Measurements from ENCODE around the gene HELQ. TPM values are rescaled to one million over a fixed set of nuclear protein-coding genes. Genes with fewer than 3 reads are reported as not detected.

Gene HELQ
- total RNA-seq, 4 donors from 2014 or later: 2.6 to 19.1 (median 7.4) TPM

- no peak for DNase-seq
- no peak overlapping the region for H3K4me3 ChIP-seq
- no peak overlapping the region for H3K27ac ChIP-seq
- TF ChIP-seq EP300 (IDR thresholded peaks at IDR 0.05; ENCODE audit: low read depth) (no peak), POLR2AphosphoS5 (IDR thresholded peaks at IDR 0.05) (no peak), CTCF (IDR thresholded peaks at IDR 0.05) (no peak), POLR2A (IDR thresholded peaks at IDR 0.05) (no peak)
- peaks cover 0 to 55% (median 26%) of the 10 kb centered on the region in 4 donors for H3K36me3 ChIP-seq
- intact Hi-C loops (cut with DNase I; ENCODE audit: low total_unique reads): no loop called here
- H3K4me1 ChIP-seq: no peaks in the 10 kb centered on the region
- in situ Hi-C loops (cut with MboI; ENCODE audit: low pct_ligation_motif_present in 1 of 4, low pct_unique_long_range_greater_than_20kb in 1 of 4, low sequenced_read_pairs in 3 of 4): no loop called here
- no peaks in the 10 kb centered on the region for H3K9me3 ChIP-seq
- no peaks in the 10 kb centered on the region for H3K27me3 ChIP-seq
Measured at GRCh38 chr4:83418211-83418610, 37.4 kb downstream of the HELQ start.

GRCh38 chr4:83417566-83417965 lies 38.1 kb downstream of the HELQ start:
- no peaks in the 10 kb centered on the region for H3K9me3 ChIP-seq
- no peak for TF ChIP-seq CTCF (IDR thresholded peaks at IDR 0.05)
- no peak for TF ChIP-seq POLR2AphosphoS5 (IDR thresholded peaks at IDR 0.05)
- TF ChIP-seq EP300 (IDR thresholded peaks at IDR 0.05; ENCODE audit: low read depth): no peak
- no peak for TF ChIP-seq POLR2A (IDR thresholded peaks at IDR 0.05)
- H3K4me1 ChIP-seq: no peaks in the 10 kb centered on the region
- in situ Hi-C loops (cut with MboI; ENCODE audit: low pct_ligation_motif_present in 1 of 4, low pct_unique_long_range_greater_than_20kb in 1 of 4, low sequenced_read_pairs in 3 of 4): no loop called here
- no peaks in the 10 kb centered on the region for H3K27me3 ChIP-seq
- intact Hi-C loops (cut with DNase I; ENCODE audit: low total_unique reads): no loop called here
- DNase-seq: no peak
- H3K27ac ChIP-seq: no peak overlapping the region
- H3K36me3 ChIP-seq: peaks cover 0 to 48% (median 23%) of the 10 kb centered on the region in 4 donors
- no peak overlapping the region for H3K4me3 ChIP-seq
- WGBS, 2 donors (ENCODE audit: low coverage in 1 of 2): 91 to 95% methylated on average over 4 of the region's 4 CpGs

- H3K27ac ChIP-seq: no peak overlapping the region
- no peaks in the 10 kb centered on the region for H3K27me3 ChIP-seq
- no peaks in the 10 kb centered on the region for H3K4me1 ChIP-seq
- H3K4me3 ChIP-seq: no peak overlapping the region
- intact Hi-C loops (cut with DNase I; ENCODE audit: low total_unique reads): no loop called here
- H3K36me3 ChIP-seq: peaks cover 0 to 30% (median 15%) of the 10 kb centered on the region in 4 donors
- H3K9me3 ChIP-seq: no peaks in the 10 kb centered on the region
- DNase-seq: no peak
- in situ Hi-C loops (cut with MboI; ENCODE audit: low pct_ligation_motif_present in 1 of 4, low pct_unique_long_range_greater_than_20kb in 1 of 4, low sequenced_read_pairs in 3 of 4): no loop called here
- 95 to 100% methylated on average over 2 of the region's 2 CpGs for WGBS, 2 donors (ENCODE audit: low coverage in 1 of 2)
- no peak for TF ChIP-seq POLR2A (IDR thresholded peaks at IDR 0.05)
- TF ChIP-seq POLR2AphosphoS5 (IDR thresholded peaks at IDR 0.05): no peak
- TF ChIP-seq EP300 (IDR thresholded peaks at IDR 0.05; ENCODE audit: low read depth): no peak
- no peak for TF ChIP-seq CTCF (IDR thresholded peaks at IDR 0.05)
Measured at GRCh38 chr4:83413676-83414075, 41.9 kb downstream of the HELQ start.

- in situ Hi-C loops (cut with MboI; ENCODE audit: low pct_ligation_motif_present in 1 of 4, low pct_unique_long_range_greater_than_20kb in 1 of 4, low sequenced_read_pairs in 3 of 4) (no loop called here), intact Hi-C loops (cut with DNase I; ENCODE audit: low total_unique reads) (no loop called here)
- Histone ChIP-seq H3K9me3 (no peaks in the 10 kb centered on the region), H3K4me1 (no peaks in the 10 kb centered on the region), H3K36me3 (peaks cover 0 to 14% (median 6%) of the 10 kb centered on the region in 4 donors), H3K27ac (no peak overlapping the region), H3K27me3 (no peaks in the 10 kb centered on the region), H3K4me3 (no peak overlapping the region)
- TF ChIP-seq POLR2A (IDR thresholded peaks at IDR 0.05) (no peak), CTCF (IDR thresholded peaks at IDR 0.05) (no peak), POLR2AphosphoS5 (IDR thresholded peaks at IDR 0.05) (no peak), EP300 (IDR thresholded peaks at IDR 0.05; ENCODE audit: low read depth) (no peak)
- no peak for DNase-seq
- 97 to 100% methylated on average over 1 of the region's 1 CpG for WGBS, 2 donors (ENCODE audit: low coverage in 1 of 2)
Measured at GRCh38 chr4:83408908-83409307, 46.7 kb downstream of the HELQ start.
